ENCODE data around the gene PALLD.

GRCh38 chr4:168866635-168867034 is 369.8 kb downstream of the PALLD start:
- TF ChIP-seq TAF1 (IDR thresholded peaks at IDR 0.05; ENCODE audit: low read depth, low read length): no peak
- no peak for TF ChIP-seq POLR2AphosphoS5 (IDR thresholded peaks at IDR 0.05; ENCODE audit: low read depth, low read length)
- no peak for TF ChIP-seq POLR2A (IDR thresholded peaks at IDR 0.05; ENCODE audit: low read depth, low read length)

All from GM12891 (cell line).